ENCODE results near the gene SERPINE2. TPM values are rescaled to one million over a fixed set of nuclear protein-coding genes. Genes with fewer than 3 reads are reported as not detected.

The SERPINE2 gene
- total RNA-seq, 4 donors from 2014 or later, result 4.9 to 37.4 (median 15.8) TPM

DNA sequence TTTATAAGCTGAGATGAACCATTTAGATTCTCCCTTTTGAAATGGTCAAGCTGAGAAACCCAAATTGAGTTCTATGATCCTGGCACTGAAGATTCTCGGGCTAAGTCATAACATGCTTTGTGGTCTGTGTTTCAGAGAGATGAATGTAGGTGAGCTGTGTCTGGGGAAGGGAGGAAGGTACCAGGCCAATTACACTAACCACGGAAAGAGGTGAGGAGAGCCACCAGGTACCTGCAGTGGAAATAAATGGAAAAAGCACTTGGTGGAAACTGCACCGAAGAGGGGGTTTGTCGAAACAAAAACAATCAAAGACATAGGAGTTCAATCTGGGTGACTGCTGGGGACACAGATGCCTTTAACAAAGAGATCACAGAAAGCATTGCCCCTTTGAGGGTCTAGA lies 82.8 kb downstream of the SERPINE2 start:
- H3K27ac ChIP-seq, result peak overlapping the region; percentile 81 to 88 (median 86)
- 80 to 100% methylated on average over 2 to 4 of the region's 4 CpGs for WGBS, 2 donors (ENCODE audit: low coverage in 1 of 2)
- in situ Hi-C loops (cut with MboI; ENCODE audit: low pct_ligation_motif_present in 1 of 4, low pct_unique_long_range_greater_than_20kb in 1 of 4, low sequenced_read_pairs in 3 of 4), result loop anchor here in 1 of 4 donors (25.0 kb wide), 1 partner anchor 681 kb away; no protein-coding TSS in a partner anchor

GRCh38 chr2:223954401-223954800 lies 84.7 kb downstream of the SERPINE2 start:
- H3K27ac ChIP-seq, result no peak overlapping the region

More for the DNA sequence above, 82.8 kb downstream of the SERPINE2 start:
- no peaks in the 10 kb centered on the region for H3K36me3 ChIP-seq
- intact Hi-C loops (cut with DNase I; ENCODE audit: low total_unique reads), result no loop called here
- no peaks in the 10 kb centered on the region for H3K9me3 ChIP-seq
- DNase-seq, result no peak
- H3K27me3 ChIP-seq, result no peaks in the 10 kb centered on the region
- peaks cover 21 to 60% (median 44%) of the 10 kb centered on the region in 4 donors for H3K4me1 ChIP-seq
- no peak for TF ChIP-seq CTCF (IDR thresholded peaks at IDR 0.05)
- TF ChIP-seq POLR2AphosphoS5 (IDR thresholded peaks at IDR 0.05), result no peak
- H3K4me3 ChIP-seq, result no peak overlapping the region

DNA sequence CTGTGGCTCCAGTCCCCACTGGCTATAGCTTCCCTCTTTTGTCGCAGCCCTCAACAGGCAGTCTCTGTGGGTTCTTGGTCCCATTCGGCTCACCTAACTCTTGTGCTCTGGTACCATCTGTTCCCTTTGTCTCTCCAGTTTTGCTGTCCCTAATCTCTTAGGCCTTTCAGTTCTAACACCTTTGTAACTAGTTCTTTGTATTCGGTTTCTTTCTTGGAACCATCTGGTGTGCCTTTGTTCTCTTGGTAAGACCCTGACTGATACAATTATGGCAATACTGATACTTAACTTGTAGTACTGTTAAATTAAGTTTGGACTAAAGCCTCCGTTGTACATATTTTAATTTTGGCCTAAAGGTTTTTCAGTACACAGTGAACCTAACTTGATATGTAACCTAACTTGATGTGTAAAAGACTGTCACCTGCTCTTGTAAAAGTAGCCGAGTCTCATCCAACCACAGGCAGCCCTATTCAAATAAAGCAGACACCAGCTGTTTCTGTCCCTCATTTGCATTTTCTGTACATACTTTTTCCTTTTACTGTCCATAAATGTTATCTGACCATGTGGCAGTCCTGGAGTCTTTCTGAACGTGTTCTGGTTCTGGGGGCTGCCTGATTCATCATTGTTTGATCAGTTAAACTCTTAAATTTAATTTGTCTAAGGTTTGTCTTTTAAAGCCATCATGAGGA lies 86.7 kb downstream of the SERPINE2 start:
- TF ChIP-seq EP300 (IDR thresholded peaks at IDR 0.05; ENCODE audit: low read depth) (no peak), POLR2A (IDR thresholded peaks at IDR 0.05) (no peak), CTCF (IDR thresholded peaks at IDR 0.05) (no peak), POLR2AphosphoS5 (IDR thresholded peaks at IDR 0.05) (no peak)
- H3K9me3 ChIP-seq, result no peaks in the 10 kb centered on the region
- no peaks in the 10 kb centered on the region for H3K36me3 ChIP-seq
- intact Hi-C loops (cut with DNase I; ENCODE audit: low total_unique reads), result no loop called here
- H3K4me1 ChIP-seq, result peaks cover 0 to 46% (median 17%) of the 10 kb centered on the region in 4 donors
- no peaks in the 10 kb centered on the region for H3K27me3 ChIP-seq
- WGBS, 2 donors (ENCODE audit: low coverage in 1 of 2), result 63 to 65% methylated on average over 2 to 6 of the region's 6 CpGs
- peak overlapping the region; percentile 38 to 77 (median 66) for H3K27ac ChIP-seq
- in situ Hi-C loops (cut with MboI; ENCODE audit: low pct_ligation_motif_present in 1 of 4, low pct_unique_long_range_greater_than_20kb in 1 of 4, low sequenced_read_pairs in 3 of 4), result loop anchor here in 1 of 4 donors (25.0 kb wide), 1 partner anchor 685 kb away; no protein-coding TSS in a partner anchor
- H3K4me3 ChIP-seq, result no peak overlapping the region
- no peak for DNase-seq

More at GRCh38 chr2:223954401-223954800, 84.7 kb downstream of the SERPINE2 start:
- TF ChIP-seq POLR2AphosphoS5 (IDR thresholded peaks at IDR 0.05), result no peak
- TF ChIP-seq EP300 (IDR thresholded peaks at IDR 0.05; ENCODE audit: low read depth), result no peak
- no peak for TF ChIP-seq CTCF (IDR thresholded peaks at IDR 0.05)
- no peak for TF ChIP-seq POLR2A (IDR thresholded peaks at IDR 0.05)
- intact Hi-C loops (cut with DNase I; ENCODE audit: low total_unique reads) (no loop called here), in situ Hi-C loops (cut with MboI; ENCODE audit: low pct_ligation_motif_present in 1 of 4, low pct_unique_long_range_greater_than_20kb in 1 of 4, low sequenced_read_pairs in 3 of 4) (loop anchor here in 1 of 4 donors (25.0 kb wide), 1 partner anchor 683 kb away; no protein-coding TSS in a partner anchor)
- H3K4me1 ChIP-seq, result peaks cover 10 to 58% (median 32%) of the 10 kb centered on the region in 4 donors
- no peaks in the 10 kb centered on the region for H3K27me3 ChIP-seq
- no peaks in the 10 kb centered on the region for H3K9me3 ChIP-seq
- no peak overlapping the region for H3K4me3 ChIP-seq
- H3K36me3 ChIP-seq, result no peaks in the 10 kb centered on the region
- 91% methylated on average over 1 to 3 of the region's 3 CpGs for WGBS, 2 donors (ENCODE audit: low coverage in 1 of 2)
- DNase-seq, result no peak

GRCh38 chr2:223950448-223951347 lies 88.4 kb downstream of the SERPINE2 start:
- Histone ChIP-seq H3K9me3 (no peaks in the 10 kb centered on the region), H3K4me3 (no peak overlapping the region), H3K36me3 (no peaks in the 10 kb centered on the region), H3K4me1 (peaks cover 0 to 40% (median 11%) of the 10 kb centered on the region in 4 donors), H3K27ac (peak overlapping the region; percentile 63 to 77 (median 74)), H3K27me3 (no peaks in the 10 kb centered on the region)
- intact Hi-C loops (cut with DNase I; ENCODE audit: low total_unique reads), result no loop called here
- in situ Hi-C loops (cut with MboI; ENCODE audit: low pct_ligation_motif_present in 1 of 4, low pct_unique_long_range_greater_than_20kb in 1 of 4, low sequenced_read_pairs in 3 of 4), result loop anchor here in 1 of 4 donors (25.0 kb wide), 1 partner anchor 687 kb away; no protein-coding TSS in a partner anchor
- TF ChIP-seq POLR2AphosphoS5 (IDR thresholded peaks at IDR 0.05) (peak in 1 of 3 donors; percentile 43), CTCF (IDR thresholded peaks at IDR 0.05) (no peak), POLR2A (IDR thresholded peaks at IDR 0.05) (peak; percentile 17), EP300 (IDR thresholded peaks at IDR 0.05; ENCODE audit: low read depth) (no peak)
- no peak for DNase-seq
- 26 to 44% methylated on average over 2 to 3 of the region's 3 CpGs for whole genome bisulfite sequencing, 2 donors (ENCODE audit: low coverage in 1 of 2)
